HepG2 (cell line): ENCODE measurements around the gene GPR33. TPM values are rescaled to one million over a fixed set of nuclear protein-coding genes. Genes with fewer than 3 reads are reported as not detected.
A peak's percentile ranks its signal among the peaks of the same experiment; 100 is the strongest.

Source experiments
- ATF4 ChIP-seq, 2 experiments: fragments of 450-650 bp in 1 of 2; sonication (generic) in 1 of 2; formaldehyde crosslinking; IDR thresholded peaks; 2 replicates each; pipeline versions ENCODE4 v1.5.0 to v1.8.0; 2020 to 2022; ENCODE audit warnings: mild to moderate bottlenecking in 1 of 2, missing genetic modification reagents in 1 of 2
- MAFG ChIP-seq: sonication (generic); formaldehyde crosslinking; IDR thresholded peaks from 2 replicates; pipeline ENCODE4 v1.5.1; 2020; ENCODE audit warnings: mild to moderate bottlenecking, missing genetic modification reagents
- NR2F6 ChIP-seq, 2 experiments: IDR thresholded peaks; 2 replicates each; pipeline ENCODE4 v1.6.1; 2016; ENCODE audit warnings: antibody characterized with exemption in 1 of 2, mild to moderate bottlenecking in 1 of 2
- PAXIP1 ChIP-seq: sonication (generic); formaldehyde crosslinking; conservative IDR thresholded peaks from 2 replicates; pipeline ENCODE4 v1.4.0; 2020; ENCODE audit warnings: mild to moderate bottlenecking, missing genetic modification reagents, moderate library complexity
- RXRB ChIP-seq: IDR thresholded peaks from 2 replicates; pipeline ENCODE4 v1.6.1; 2016; ENCODE audit warnings: borderline replicate concordance, missing genetic modification reagents, missing compliant biosample characterization
- TARDBP ChIP-seq: sonication (generic); formaldehyde crosslinking; IDR thresholded peaks from 2 replicates; pipeline ENCODE4 v1.8.0; 2022; ENCODE audit warnings: mild to moderate bottlenecking, missing genetic modification reagents
- ZBTB37 ChIP-seq: sonication (generic); formaldehyde crosslinking; IDR thresholded peaks from 2 replicates; pipeline ENCODE4 v1.4.0; 2020; ENCODE audit warnings: mild to moderate bottlenecking, missing genetic modification reagents
- ZHX2 ChIP-seq, 2 experiments: sonication (generic) in 1 of 2; formaldehyde crosslinking in 1 of 2; IDR thresholded peaks; 2 replicates each; pipeline versions ENCODE4 v1.6.1 to v1.9.0; 2014 to 2022; ENCODE audit warnings: antibody characterized with exemption in 1 of 2, borderline replicate concordance in 1 of 2, inconsistent platforms in 1 of 2, low read depth in 1 of 2, missing genetic modification reagents in 1 of 2
- ZMYM4 ChIP-seq: sonication (generic); formaldehyde crosslinking; IDR thresholded peaks from 2 replicates; pipeline ENCODE4 v1.8.1; 2023; ENCODE audit warnings: mild to moderate bottlenecking, missing genetic modification reagents
- ZNF24 ChIP-seq: fragments of 450-650 bp; IDR thresholded peaks from 2 replicates; pipeline ENCODE4 v1.6.1; 2017; ENCODE audit warnings: antibody characterized with exemption, mild to moderate bottlenecking
- ZNF724P ChIP-seq: sonication (generic); formaldehyde crosslinking; IDR thresholded peaks from 2 replicates; pipeline ENCODE4 v1.8.0; 2022; ENCODE audit warnings: missing genetic modification reagents, borderline replicate concordance
- polyA plus RNA-seq, 8 experiments: library from polyadenylated mRNA; depleted of rRNA in 3 of 8; stranded (reverse) in 7 of 8; unstranded in 1 of 8; fragments of >200 nt; fragmentation: Illumina TruSeq in 4 of 8; extraction: Trizol in 4 of 8; gene quantifications; 2 replicates each; pipeline versions ENCODE4 v1.2.1 to v1.2.3, GENCODE V29; 2011 to 2016; ENCODE audit warnings: low read depth in 4 of 8, missing spikeins in 1 of 8, mixed read lengths in 1 of 8; ENCODE audit not compliant: insufficient read depth in 1 of 8
- total RNA-seq, 5 experiments: library from RNA; depleted of rRNA; stranded (reverse); fragments of >200 nt; fragmentation: Illumina TruSeq; extraction: Trizol; gene quantifications; 2 replicates each; pipeline ENCODE4 v1.2.3, GENCODE V29; 2016; ENCODE audit warnings: low read depth in 1 of 5

GPR33 gene
- total and polyA plus RNA-seq, 2 of the 13 experiments (the other 11 are each of a cell fraction or from before 2014, with no cell fraction given) = not detected

- TF ChIP-seq PAXIP1 (CRISPR knock-in tag) = peak; percentile 60
- no peak for TF ChIP-seq NR2F6 (IDR thresholded peaks at IDR 0.05)
- no peak for TF ChIP-seq NR2F6 (CRISPR knock-in tag; IDR thresholded peaks at IDR 0.05)
- no peak for TF ChIP-seq MAFG (CRISPR knock-in tag)
- 0 out of 2 replicates have a peak, but pooled peaks have one; percentile 82 for TF ChIP-seq TARDBP
- TF ChIP-seq ATF4 (CRISPR knock-in tag; IDR thresholded peaks at IDR 0.05) = peak in 1 of 2 experiments; percentile 83; a peak in 1 of 4 replicates
- TF ChIP-seq ZNF724P (CRISPR knock-in tag) = no peak
- no peak for TF ChIP-seq ZBTB37 (CRISPR knock-in tag)
- 0 out of 2 replicates have a peak, but pooled peaks have one; percentile 13 for TF ChIP-seq ZHX2 (IDR thresholded peaks at IDR 0.05; ENCODE audit: low read depth)
- no peak for TF ChIP-seq ZHX2 (CRISPR knock-in tag; IDR thresholded peaks at IDR 0.05; ENCODE audit: borderline replicate concordance)
- TF ChIP-seq RXRB (CRISPR knock-in tag) = peak; percentile 73; the same call in 1 of the 2 replicates
- peak; percentile 46; the same call in 1 of the 2 replicates for TF ChIP-seq ZMYM4 (CRISPR knock-in tag)
- peak; percentile 69 for TF ChIP-seq ZNF24
Measured at GRCh38 chr14:31457665-31458659, 29.9 kb downstream of the GPR33 start (continued).
